MCF 10A (cell line): ENCODE results near the gene EXOC6B. TPM values are rescaled to one million over a fixed set of nuclear protein-coding genes. Genes with fewer than 3 reads are reported as not detected.
A peak's percentile ranks its signal among the peaks of the same experiment; 100 is the strongest.

Source experiments
- BruUV-seq: library from RNA; stranded (reverse); fragments of 400-500 nt; replicated peaks from 2 replicates; lab custom pipeline; 2021; lab: Mats Ljungman, UMichigan
- CTCF ChIA-PET: fragments of 300-600 bp; sonication (Branson Sonifier 250); formaldehyde crosslinking; extraction: SDS; loops from one replicate; lab custom pipeline; 2021; ENCODE audit warnings: antibody characterized with exemption, inconsistent platforms; lab: Yijun Ruan, JAX
- POLR2A ChIA-PET: fragments of 300-600, 350-650 bp; sonication (Branson Sonifier 250); formaldehyde crosslinking; extraction: SDS; loops from one replicate; lab custom pipeline; 2020; ENCODE audit warnings: antibody characterized with exemption, inconsistent platforms; lab: Yijun Ruan, JAX
- DNase-seq: peaks from one replicate; pipeline ENCODE4 v3.0.0-alpha.2; 2018; ENCODE audit not compliant: unreplicated experiment
- H3K27ac Mint-ChIP-seq: one replicate; pipeline ENCODE4 v1.8.0; 2022; ENCODE audit warnings: mild to moderate bottlenecking, low read depth, mixed read lengths; ENCODE audit not compliant: unreplicated experiment
- H3K27me3 Mint-ChIP-seq: one replicate; pipeline ENCODE4 v1.8.0; 2022; ENCODE audit warnings: mixed read lengths; ENCODE audit not compliant: insufficient read depth, unreplicated experiment
- H3K36me3 Mint-ChIP-seq: one replicate; pipeline ENCODE4 v1.8.0; 2022; ENCODE audit warnings: mild to moderate bottlenecking, moderate library complexity, mixed read lengths; ENCODE audit not compliant: insufficient read depth, unreplicated experiment
- H3K4me1 Mint-ChIP-seq: one replicate; pipeline ENCODE4 v1.8.0; 2022; ENCODE audit warnings: mixed read lengths; ENCODE audit not compliant: insufficient read depth, unreplicated experiment
- H3K4me3 Mint-ChIP-seq: one replicate; pipeline ENCODE4 v1.8.0; 2022; ENCODE audit warnings: mild to moderate bottlenecking, moderate library complexity, mixed read lengths; ENCODE audit not compliant: unreplicated experiment
- H3K9me3 Mint-ChIP-seq: one replicate; pipeline ENCODE4 v1.8.0; 2022; ENCODE audit warnings: mixed read lengths; ENCODE audit not compliant: unreplicated experiment
- intact Hi-C: fragments of 100-400 bp; cut with micrococcal nuclease; formaldehyde crosslinking; loops from 2 replicates; pipeline ENCODE4 v1.14.1; 2022
- total RNA-seq: library from RNA; stranded (reverse); gene quantifications from 2 replicates; pipeline ENCODE4 v1.2.3, GENCODE V29; 2022
- TF ChIP-seq, protein P1 (sequence below): fragments of 200-600 bp; IDR thresholded peaks from one replicate; pipeline ENCODE4 v1.8.0; 2022; ENCODE audit warnings: antibody characterized with exemption, mild to moderate bottlenecking; ENCODE audit not compliant: unreplicated experiment

Gene EXOC6B
- total RNA-seq, 1 experiment from 2014 or later: 24.7 TPM

GRCh38 chr2:72830273-72830672 is 4.4 kb upstream of the EXOC6B start:
- TF ChIP-seq, protein P1, sequence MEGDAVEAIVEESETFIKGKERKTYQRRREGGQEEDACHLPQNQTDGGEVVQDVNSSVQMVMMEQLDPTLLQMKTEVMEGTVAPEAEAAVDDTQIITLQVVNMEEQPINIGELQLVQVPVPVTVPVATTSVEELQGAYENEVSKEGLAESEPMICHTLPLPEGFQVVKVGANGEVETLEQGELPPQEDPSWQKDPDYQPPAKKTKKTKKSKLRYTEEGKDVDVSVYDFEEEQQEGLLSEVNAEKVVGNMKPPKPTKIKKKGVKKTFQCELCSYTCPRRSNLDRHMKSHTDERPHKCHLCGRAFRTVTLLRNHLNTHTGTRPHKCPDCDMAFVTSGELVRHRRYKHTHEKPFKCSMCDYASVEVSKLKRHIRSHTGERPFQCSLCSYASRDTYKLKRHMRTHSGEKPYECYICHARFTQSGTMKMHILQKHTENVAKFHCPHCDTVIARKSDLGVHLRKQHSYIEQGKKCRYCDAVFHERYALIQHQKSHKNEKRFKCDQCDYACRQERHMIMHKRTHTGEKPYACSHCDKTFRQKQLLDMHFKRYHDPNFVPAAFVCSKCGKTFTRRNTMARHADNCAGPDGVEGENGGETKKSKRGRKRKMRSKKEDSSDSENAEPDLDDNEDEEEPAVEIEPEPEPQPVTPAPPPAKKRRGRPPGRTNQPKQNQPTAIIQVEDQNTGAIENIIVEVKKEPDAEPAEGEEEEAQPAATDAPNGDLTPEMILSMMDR: no peak
- Mint-ChIP-seq H3K36me3 (no peaks in the 10 kb centered on the region), H3K27me3 (no peaks in the 10 kb centered on the region), H3K4me3 (no peak overlapping the region), H3K27ac (no peak overlapping the region), H3K4me1 (peaks cover 17% of the 10 kb centered on the region), H3K9me3 (no peaks in the 10 kb centered on the region)
- BruUV-seq: no TSS peak
- DNase-seq: no peak
- intact Hi-C loops: no loop called here
- CTCF ChIA-PET: interaction anchor here (1.1 to 1.2 kb wide), 2 partner anchors 21 to 30 kb away, joined by 3 to 4 read pairs; no protein-coding TSS in a partner anchor
- POLR2A ChIA-PET: interaction anchor here (0.6 kb wide), 1 partner anchor 1190 kb away, joined by 3 read pairs; no protein-coding TSS in a partner anchor

DNA sequence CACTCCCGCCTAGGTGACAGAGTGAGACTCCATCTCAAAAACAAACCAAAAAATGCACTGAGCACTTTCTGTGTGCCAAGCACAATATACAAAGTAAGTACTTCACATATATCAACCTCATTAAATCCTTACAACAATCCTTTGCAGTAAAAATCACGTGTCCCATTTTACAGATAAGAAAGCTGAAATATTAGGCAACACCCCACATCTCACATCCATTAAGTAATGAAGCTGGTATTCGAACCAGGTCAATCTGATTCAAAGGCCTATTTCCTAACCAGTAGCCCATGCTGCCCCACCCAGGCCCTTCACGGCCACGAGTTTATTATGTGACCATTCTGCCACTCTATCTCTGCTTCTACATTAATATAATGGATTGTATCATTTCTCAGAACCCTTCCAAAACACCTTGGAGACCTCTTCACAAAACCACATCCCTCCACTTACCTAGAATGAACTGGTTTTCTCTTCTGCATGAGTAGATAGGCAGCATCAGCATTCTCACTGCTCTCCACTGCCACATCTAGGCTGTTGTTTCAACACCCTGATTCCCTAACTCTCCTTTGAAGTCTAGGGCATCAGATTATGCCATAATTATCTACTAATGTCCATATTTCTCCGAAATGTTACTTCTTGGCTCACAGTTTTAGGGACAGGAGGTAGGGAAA is 3.1 kb upstream of the EXOC6B start:
- Mint-ChIP-seq H3K27ac (no peak overlapping the region), H3K9me3 (no peaks in the 10 kb centered on the region), H3K36me3 (no peaks in the 10 kb centered on the region), H3K4me3 (no peak overlapping the region), H3K27me3 (no peaks in the 10 kb centered on the region), H3K4me1 (peaks cover 29% of the 10 kb centered on the region)
- ChIA-PET CTCF (interaction anchor here (0.7 to 1.4 kb wide), 5 partner anchors 13 to 1235 kb away, joined by 3 to 4 read pairs (median 3); no protein-coding TSS in a partner anchor), POLR2A (interaction anchor here (0.6 to 1.0 kb wide), 2 partner anchors 34 to 36 kb away, joined by 3 read pairs; no protein-coding TSS in a partner anchor)
- DNase-seq: no peak
- TF ChIP-seq, protein P1: no peak
- intact Hi-C loops: no loop called here
- no TSS peak for BruUV-seq

DNA sequence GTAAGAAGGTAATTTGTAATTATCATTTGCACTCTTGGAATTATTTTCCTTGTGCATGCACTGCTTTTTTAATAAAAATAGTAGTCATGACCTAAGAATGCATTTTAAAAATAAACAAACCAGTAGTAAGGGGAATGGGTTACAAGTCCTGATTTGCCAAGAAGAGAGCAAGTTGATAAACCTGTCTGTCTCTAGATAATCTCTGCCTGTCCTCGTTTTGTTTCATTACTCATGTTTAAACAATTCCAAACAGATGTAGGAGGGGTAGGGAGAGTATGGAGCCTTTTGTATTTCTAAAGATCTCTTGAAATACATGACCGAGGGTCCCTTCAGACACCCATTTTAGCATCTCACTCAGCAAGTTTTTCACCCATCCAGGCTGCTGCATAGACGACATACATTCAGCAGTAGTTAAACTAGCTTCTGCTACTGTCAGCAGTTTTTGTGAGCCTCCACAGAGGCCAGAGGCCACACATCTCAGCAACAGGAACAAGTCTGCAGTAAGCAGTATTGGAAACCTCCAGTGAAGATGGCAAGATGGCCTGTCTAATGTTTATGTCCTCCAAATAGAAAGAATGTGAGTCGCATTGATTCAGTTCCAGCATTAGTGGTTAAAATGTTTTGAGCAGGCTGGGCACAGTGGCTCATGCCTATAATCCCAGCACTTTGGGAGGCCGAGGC is 2.3 kb upstream of the EXOC6B start:
- H3K27ac Mint-ChIP-seq: no peak overlapping the region
- H3K27me3 Mint-ChIP-seq: no peaks in the 10 kb centered on the region
- POLR2A ChIA-PET: interaction anchor here (0.6 to 1.0 kb wide), 2 partner anchors 35 to 153 kb away, joined by 3 to 6 read pairs; no protein-coding TSS in a partner anchor
- peak; percentile 30 for DNase-seq
- H3K4me1 Mint-ChIP-seq: peaks cover 35% of the 10 kb centered on the region
- intact Hi-C loops: no loop called here
- no peaks in the 10 kb centered on the region for H3K36me3 Mint-ChIP-seq
- H3K4me3 Mint-ChIP-seq: no peak overlapping the region
- no peaks in the 10 kb centered on the region for H3K9me3 Mint-ChIP-seq
- TF ChIP-seq, protein P1: no peak
- CTCF ChIA-PET: interaction anchor here (0.7 to 1.4 kb wide), 4 partner anchors 12 to 1236 kb away, joined by 3 read pairs; no protein-coding TSS in a partner anchor
- no TSS peak for BruUV-seq

- Mint-ChIP-seq H3K27ac (no peak overlapping the region), H3K36me3 (no peaks in the 10 kb centered on the region), H3K4me3 (no peak overlapping the region), H3K9me3 (no peaks in the 10 kb centered on the region), H3K27me3 (no peaks in the 10 kb centered on the region), H3K4me1 (peaks cover 41% of the 10 kb centered on the region)
- ChIA-PET POLR2A (interaction anchor here (0.6 to 1.0 kb wide), 3 partner anchors 35 to 153 kb away, joined by 3 to 6 read pairs (median 3); no protein-coding TSS in a partner anchor), CTCF (interaction anchor here (1.3 kb wide), 1 partner anchor 32 kb away, joined by 3 read pairs; no protein-coding TSS in a partner anchor)
- no TSS peak for BruUV-seq
- DNase-seq: no peak
- intact Hi-C loops: no loop called here
- TF ChIP-seq, protein P1: no peak
Observed at GRCh38 chr2:72827487-72827886, 1.7 kb upstream of the EXOC6B start.
